Activated gamma-delta T cell (primary cell): ENCODE measurements around the gene BCAM.
"Not testable (repeated sequence)": the region's sequence is repeated elsewhere in the genome, so short reads cannot be mapped to it uniquely, and the experiment has no call there.

Experiments used
- DNase-seq: peaks from one replicate; lab custom pipeline; 2025; lab: John Stamatoyannopoulos, UW
- total RNA-seq, 2 donors: gene quantifications; one replicate each; lab custom pipeline; 2026; lab: John Stamatoyannopoulos, UW

BCAM gene, protein sequence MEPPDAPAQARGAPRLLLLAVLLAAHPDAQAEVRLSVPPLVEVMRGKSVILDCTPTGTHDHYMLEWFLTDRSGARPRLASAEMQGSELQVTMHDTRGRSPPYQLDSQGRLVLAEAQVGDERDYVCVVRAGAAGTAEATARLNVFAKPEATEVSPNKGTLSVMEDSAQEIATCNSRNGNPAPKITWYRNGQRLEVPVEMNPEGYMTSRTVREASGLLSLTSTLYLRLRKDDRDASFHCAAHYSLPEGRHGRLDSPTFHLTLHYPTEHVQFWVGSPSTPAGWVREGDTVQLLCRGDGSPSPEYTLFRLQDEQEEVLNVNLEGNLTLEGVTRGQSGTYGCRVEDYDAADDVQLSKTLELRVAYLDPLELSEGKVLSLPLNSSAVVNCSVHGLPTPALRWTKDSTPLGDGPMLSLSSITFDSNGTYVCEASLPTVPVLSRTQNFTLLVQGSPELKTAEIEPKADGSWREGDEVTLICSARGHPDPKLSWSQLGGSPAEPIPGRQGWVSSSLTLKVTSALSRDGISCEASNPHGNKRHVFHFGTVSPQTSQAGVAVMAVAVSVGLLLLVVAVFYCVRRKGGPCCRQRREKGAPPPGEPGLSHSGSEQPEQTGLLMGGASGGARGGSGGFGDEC
- 0.05 to 0.13 reads per million in 2 donors for total RNA-seq

DNA sequence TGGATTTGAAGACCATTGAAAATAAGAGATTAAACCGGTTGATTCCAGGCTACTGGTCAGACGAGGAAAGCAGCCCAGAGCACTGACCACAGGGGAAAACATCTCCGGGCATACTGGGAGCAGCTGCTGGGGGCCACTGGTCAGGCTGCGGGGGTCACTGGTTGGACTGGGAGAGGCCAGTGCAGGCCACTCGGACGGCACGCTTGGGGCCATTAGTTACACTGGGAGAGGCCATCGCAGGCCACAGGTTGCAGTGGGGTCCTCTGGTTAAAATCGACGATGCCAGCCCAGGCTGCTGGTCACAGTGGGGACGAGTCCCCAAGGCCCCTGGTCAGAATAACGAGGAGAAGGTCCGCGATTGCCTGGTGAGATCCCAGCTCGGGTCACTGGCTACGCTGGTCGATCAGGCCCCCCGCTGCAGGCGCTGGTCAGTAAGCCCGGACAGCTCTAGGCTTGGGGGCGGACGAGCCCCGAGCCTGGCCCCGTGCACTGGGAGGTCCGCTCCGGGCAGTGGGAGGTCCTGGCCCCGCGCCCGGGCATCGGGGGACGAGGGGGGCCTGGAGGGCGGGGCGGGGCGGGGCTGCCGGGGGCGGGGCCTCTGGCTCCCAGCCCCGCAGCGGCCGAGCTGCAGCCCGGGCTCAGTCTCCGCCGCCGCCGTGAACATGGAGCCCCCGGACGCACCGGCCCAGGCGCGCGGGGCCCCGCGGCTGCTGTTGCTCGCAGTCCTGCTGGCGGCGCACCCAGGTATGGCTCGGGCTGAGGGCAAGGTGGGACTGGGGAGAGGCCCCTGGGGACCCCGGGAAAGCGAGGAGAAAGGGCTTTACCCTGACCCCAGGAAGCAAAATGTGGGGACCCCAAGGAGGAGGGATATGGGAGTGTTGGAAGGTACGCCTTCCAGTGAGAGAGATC lies at the start of gene BCAM:
Gene BCAM (plus strand): TSS at position 641 of the 909 bp plus-strand sequence. CDS start 22 bp downstream, at position 663.
- no peak for DNase-seq

DNA sequence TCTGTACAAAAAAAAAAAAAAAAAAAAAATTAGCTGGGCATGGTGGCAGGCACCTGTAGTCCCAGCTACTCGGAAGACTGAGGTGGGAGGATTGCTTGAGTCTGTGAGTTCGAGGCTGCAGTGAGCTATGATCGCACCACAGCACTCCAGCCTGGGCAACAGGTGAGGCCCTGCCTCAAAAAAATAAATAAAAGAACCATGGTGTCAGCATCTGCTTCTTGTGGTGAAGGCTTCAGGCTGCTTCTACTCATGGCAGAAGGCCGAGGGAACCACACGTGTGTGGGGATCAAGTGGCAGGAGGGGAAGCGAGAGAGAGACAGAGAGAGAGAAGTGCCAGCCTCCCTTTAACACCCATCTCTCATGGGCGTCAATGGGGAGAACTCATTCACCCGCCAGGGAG lies 46.9 kb upstream of the BCAM start:
- no peak for DNase-seq

DNA sequence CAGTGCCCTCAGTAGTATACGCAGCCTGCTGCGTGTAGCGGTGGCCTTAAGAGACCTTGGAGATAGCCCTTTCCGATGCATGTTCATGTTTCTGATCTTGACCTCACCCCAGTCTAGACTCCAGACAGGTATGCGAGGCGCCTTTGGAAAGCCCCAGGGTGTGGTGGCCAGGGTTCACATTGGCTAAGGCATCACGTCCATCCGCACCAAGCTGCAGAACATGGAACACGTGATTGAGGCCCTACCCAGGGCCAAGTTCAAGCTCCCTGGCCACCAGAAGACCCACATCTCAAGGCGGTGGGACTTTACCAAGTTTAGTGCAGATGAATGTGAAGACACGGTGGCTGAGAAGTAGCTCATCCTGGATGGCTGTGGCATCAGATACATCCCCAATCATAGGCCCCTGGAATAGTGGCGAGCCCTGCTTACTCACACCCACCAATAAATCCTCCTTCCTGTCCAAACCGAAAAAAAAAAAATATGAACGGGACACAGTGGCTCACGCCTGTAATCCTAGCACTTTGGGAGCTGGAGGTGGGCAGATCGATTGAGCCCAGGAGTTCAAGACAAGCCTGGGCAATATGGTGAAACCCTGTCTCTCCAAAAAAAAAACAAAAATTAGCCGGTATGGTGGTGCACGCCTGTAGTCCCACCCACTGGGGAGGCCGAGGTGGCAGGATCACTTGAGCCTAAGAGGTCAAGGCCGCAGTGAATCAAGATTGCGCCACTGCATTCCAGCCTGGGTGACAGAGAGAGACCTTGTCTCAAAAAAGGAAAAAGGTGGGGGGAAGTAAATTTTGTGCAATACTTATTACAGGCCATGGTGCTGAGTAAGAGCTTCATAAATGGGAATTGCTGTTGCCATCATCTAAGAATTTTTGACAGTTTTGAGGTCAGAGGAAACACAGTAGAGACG lies 43.6 kb upstream of the BCAM start:
- no peak for DNase-seq

DNA sequence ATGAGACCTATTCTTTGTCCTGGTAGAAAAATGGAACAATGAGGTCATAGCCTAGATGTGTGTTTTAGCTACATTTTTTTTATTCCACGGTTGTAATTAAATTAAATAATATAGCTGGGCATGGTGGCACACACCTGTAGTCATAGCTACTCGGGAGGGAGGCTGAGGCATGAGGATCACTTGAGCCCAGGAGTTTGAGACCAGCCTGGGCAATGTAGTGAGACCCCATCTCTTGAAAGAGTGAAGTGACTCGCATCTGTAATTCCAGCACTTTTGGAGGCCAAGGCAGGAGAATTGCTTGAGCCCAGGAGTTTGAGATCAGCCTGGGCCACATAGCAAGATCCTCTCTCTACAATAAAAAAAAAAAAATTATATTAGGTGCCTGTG lies 43.0 kb upstream of the BCAM start:
- DNase-seq = no peak

DNA sequence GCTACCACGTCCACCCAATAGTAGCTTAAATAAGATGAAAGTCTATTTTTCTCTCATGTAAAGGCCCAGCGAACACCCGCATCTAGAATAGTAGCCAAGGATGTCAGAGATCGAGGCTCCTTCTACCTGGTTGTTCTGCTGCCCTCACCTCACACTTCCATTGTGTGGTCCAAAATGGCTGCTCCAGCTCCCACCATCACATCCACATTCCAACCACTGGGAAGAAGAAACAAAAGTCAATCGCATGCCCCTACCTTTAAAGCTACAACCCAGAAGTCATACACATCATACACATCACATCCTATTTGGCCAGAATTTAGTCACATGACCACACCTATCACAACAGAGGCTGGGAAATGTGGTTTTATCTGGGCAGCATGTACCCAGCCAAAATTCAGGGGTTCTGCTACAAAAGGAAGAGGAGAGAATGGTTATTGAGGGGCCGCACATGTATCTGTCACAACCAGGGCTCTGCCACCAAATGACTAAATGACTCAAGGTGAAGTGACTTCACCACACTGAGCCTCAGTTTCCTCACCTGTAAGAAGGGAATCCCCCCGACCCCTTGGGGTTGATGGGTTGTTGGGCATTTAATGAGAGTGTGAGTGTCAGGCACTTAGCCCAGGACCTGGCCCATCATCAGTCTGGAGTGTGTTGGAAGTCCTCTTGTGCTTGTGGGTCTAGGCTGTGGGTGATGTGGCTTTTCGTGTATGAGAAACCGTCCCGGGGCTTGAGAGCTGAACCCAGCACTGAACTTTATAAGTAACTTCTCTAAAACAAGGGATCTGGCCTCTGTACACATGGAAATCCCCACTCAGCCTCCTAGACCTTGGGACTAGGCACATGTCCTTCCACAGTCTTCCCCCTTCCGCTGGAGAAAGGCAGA lies 41.4 kb upstream of the BCAM start:
- no peak for DNase-seq

DNA sequence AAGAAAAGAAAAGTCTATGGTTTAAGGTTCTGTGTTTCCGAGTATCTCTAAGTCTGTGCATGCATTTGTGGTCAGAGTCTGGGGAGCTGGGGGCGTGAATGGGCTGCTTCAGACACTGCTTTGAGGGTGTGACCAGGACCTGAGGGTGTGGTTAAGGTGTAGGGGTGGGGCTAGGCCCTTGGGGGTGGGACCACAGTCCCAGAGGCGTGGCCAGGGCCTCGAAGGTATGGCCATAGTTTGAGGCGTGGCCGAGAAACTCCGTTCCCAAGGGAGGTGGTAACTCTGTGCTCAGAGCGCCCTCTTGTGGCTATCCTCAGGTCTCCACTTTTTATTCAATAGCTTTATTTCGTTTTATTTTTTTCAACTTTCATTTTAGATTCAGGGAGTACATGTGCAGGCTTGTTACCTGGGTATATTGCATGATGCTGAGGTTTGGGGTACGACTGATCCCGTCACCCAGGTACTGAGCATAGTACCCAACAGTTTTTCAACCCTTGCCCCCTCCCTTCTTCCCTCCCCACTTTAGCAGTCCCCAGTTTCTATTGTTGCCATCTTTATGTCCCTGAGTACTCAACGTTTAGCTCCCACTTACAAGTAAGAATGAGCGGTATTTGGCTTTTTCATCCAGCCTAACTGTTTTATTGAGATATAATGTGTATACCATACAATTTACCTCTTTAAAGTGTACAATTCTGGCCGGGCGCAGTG lies 38.2 kb upstream of the BCAM start:
- peak; percentile 68 for DNase-seq

DNA sequence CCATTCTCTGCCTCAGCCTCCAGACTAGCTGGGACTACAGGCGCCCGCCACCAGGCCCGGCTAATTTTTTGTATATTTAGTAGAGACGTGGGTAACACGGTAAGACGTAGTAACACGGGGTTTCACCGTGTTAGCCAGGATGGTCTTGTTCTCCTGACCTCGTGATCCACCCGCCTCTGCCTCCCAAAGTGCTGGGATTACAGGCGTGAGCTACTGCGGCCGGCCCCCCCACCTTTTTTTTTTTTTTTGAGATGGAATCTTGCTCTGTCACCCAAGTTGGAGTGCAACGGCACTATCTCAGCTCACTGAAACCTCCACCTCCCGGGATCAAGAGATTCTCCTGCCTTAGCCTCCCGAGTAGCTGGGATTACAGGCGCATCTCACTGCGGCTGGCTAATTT lies 36.8 kb upstream of the BCAM start:
- not testable (repeated sequence) for DNase-seq

DNA sequence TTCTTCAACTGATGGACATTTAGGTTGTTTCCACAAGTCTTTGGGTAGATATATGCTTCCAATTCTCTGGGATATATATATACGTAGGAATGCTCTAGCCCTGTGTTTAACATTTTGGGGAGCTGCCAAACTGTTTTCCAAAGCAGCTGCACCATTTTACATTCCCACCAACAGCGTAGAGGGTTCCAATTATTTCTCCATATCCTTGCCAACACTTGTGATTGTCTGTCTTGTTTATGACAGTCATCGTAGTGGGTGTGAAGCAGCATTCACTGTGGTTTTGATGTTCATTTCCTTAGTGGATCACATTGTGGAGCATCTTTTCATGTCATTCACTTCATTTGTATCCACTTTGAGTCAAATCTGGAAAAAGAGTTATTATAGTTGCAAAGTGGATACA lies 35.9 kb upstream of the BCAM start:
- DNase-seq = no peak

DNA sequence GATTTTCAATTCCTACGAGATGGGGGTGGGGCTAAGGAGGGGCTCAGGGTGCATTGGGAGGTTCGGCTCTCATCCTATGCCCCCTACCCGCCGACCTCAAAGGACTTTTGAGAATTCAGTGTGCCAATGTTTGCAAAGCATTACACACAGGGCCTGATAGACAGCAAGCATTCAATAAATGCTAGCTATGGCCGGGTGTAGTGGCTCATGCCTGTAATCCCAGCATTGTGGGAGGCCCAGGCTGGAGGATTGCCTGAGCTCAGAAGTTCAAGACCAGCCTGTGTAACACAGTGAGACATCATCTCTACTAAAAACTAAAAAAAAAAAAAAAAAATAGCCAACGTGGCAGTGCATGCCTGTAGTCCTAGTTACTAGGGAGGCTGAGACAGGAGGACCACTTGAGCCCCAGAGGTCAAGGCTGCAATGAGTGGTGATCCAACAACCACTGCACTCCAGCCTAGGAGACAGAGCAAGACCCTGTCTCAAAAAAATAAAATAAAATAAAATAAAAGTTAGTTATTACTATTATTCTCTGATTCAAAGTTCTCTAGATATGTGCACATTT lies 33.1 kb upstream of the BCAM start:
- no peak for DNase-seq

DNA sequence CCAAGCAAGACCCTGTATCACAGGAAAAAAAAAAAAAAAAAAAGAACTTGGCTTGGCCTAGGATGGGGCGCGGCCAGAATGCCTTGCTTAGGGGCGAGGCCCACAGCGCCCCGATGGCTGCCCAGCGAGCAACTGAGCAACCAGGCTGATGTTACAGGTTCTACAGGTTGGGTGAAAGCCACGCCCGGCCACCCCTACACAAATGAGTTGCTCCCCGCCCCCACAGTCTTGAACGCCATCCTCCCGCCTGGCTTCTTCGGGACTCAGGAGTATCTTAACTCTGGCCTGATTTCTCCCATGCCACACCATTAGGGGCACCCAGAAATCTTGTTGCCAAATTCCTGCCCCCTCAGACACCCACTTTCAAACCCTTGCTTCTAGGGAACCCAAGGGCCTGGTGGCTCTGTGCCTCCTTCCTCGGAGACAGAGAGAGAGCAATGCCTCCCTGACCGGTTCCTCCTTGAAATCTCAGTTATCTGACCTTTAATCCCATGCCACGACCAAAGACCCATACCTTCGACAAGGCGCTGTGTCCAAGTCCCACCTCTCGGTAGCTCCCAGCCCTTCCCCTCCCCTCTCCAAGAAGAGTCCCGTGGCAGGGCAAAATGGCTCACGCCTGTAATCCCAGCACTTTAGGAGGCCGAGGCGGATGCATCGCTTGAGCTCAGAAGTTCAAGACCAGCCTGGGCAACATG lies 32.4 kb upstream of the BCAM start:
- DNase-seq = no peak

DNA sequence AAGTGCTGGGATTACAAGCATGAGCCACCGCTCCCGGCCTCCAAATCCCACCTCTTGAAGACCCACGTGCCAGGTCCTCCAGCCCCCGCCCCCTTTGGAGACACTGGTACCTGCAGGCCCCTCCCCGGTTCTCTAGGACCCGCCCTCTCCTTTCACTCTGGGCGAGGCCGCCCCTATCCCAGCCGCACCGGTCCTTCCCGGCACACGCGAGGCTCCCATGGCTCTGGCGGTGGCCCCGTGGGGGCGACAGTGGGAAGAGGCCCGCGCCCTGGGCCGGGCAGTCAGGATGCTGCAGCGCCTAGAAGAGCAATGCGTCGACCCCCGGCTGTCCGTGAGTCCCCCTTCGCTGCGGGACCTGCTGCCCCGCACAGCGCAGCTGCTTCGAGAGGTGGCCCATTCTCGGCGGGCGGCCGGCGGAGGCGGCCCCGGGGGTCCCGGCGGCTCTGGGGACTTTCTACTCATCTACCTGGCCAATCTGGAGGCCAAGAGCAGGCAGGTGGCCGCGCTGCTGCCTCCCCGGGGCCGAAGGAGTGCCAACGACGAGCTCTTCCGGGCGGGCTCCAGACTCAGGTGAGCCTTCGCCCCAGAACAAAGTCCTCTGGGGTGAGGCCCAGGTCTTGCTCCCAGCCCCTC lies 31.1 kb upstream of the BCAM start, which contains the start of gene CBLC:
Gene CBLC (plus strand): TSS at position 176 of the 633 bp plus-strand sequence. CDS start 42 bp downstream, at position 218.
- no peak for DNase-seq

DNA sequence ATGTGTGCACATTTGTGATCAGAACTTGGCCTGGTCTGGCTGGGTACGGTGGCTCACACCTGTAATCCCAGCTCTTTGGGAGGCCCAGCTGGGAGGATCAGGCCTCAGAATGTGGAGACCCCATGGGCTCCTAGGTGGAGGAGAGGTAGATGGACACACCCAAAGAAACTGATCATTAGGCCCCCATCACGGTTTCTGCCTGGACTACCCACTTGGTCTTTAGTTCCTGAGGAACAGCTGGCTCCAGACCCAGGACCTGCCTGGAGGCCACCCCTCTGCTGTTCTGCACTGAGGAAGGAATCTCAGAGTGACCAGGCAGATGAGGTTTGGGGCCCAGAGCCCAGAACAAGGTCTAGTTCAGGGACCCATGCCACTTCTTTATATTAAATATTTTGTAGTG lies 29.8 kb upstream of the BCAM start:
- DNase-seq = no peak

DNA sequence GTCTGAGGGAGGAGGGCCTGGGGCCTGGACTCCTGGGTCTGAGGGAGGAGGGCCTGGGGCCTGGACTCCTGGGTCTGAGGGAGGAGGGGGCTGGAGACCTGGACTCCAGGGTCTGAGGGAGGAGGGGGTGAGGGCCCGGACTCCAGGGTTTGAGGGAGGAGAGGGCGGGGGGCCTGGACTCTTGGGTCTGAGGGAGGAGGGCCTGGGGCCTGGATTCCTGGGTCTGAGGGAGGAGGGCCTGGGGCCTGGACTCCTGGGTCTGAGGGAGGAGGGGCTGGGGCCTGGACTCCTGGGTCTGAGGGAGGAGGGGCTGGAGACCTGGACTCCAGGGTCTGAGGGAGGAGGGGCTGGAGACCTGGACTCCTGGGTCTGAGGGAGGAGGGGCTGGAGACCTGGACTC lies 27.2 kb upstream of the BCAM start:
- not testable (repeated sequence) for DNase-seq

DNA sequence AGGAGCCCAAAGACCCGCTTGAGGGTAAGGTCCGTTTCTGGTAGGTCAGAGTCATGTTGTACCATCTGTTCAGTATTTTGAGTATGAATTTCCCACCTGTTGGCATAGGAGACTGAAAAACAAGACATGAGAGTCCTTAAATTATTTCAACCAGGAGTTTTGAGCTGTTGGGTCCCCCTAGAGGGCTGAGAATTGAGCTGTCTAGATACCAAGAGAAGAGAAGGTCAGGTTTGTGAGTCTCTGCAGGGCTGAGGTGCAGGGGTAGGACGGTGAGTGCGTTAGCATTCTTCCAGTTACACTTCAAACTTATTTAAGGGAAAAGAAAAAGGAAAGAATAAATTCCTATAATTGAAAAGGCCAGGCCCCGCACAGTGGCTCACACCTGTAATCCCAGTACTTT lies 26.2 kb upstream of the BCAM start:
- DNase-seq = no peak

DNA sequence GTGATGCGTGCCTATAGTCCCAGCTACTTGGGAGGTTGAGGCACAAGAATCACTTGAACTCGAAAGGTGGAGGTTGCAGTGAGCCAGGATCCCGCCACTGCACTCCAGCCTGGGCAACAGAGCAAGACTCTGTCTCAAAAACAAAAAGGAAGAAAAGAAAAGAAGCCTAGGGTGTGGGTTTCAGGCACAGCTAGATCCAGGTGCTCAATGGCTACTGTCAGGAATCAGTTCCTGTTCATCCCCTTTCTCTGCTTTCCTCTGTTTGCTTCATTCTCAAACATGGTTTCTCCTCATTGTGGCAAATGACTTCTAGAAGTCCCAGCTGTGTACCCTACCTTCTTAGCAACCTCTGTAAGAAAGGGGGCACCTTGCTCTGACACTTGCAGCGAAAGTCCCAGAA lies 25.4 kb upstream of the BCAM start:
- DNase-seq = no peak

DNA sequence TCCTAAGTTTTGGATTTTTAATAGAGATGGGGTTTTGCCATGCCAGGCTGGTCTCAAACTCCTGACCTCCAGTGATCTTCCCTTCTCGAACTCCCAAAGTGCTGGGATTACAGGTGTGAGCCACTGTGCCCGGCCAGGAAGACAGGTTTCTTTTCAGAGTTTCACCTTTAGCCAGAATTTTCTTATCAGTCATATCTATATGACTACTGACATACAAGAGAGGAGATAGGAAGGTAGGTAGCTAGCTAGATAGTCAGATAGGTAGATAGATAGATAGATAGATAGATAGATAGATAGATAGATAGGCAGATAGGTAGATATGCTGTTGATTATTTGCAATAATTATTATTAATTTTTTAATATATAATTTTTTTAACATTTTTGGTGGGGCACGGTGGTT lies 23.6 kb upstream of the BCAM start:
- no peak for DNase-seq

DNA sequence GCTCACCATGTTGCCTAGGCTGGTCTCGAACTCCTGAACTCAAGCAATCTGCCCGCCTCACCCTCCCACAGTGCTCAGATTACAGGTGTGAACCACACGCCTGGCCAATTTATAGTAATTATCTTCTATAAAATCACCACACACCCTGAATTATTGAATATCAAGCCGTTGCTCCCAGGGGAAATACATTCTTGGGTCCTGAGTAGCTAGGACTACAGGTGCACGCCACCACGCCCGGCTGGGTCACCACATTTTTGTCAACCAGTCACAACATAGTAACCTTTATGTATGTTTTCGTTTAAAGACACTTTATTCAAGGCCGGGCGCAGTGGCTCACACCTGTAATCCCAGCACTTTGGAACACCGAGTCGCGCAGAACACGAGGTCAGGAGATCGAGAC lies 22.9 kb upstream of the BCAM start:
- no peak for DNase-seq

DNA sequence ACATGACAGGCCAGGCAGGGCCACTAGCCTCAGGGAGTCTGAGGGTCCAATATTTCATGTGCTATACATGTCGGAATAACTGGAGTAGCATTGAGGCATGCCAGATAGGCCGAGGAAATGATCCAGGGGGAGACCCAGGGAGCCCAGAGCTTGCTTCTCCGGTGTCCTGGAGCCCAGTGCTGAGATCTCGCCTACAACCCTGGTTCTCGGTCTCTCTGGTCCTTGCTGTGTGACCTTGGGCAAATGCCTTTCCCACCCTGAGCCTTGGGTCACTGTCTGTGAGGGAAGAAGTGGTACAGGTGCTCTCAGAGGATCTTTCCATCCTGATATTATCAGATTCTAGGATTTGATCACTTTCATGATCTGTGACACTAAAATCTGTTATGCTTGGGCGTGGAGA lies 19.9 kb upstream of the BCAM start:
- no peak for DNase-seq
